Tibial nerve (tissue), 4 donors: Measurements from ENCODE around the gene CASTOR1. TPM values are rescaled to one million over a fixed set of nuclear protein-coding genes. Genes with fewer than 3 reads are reported as not detected.

Source experiments
- DNase-seq, 2 donors: peaks; one replicate each; pipeline ENCODE4 v3.0.0-alpha.2; 2019; ENCODE audit warnings: low spot score in 2 of 2
- H3K27ac ChIP-seq, 4 donors: fragments of 200-600 bp; sonication (generic) in 3 of 4; one replicate each; pipeline ENCODE4 v1.5.1; 2017 to 2019; ENCODE audit warnings: mild to moderate bottlenecking in 1 of 4
- H3K27me3 ChIP-seq, 2 donors: fragments of 200-600 bp; sonication (generic) in 1 of 2; one replicate each; pipeline versions ENCODE4 v1.5.1 to v1.6.0; 2017 to 2019
- H3K36me3 ChIP-seq, 3 donors: fragments of 200-600 bp; sonication (generic); one replicate each; pipeline ENCODE4 v1.5.1; 2018 to 2019
- H3K4me1 ChIP-seq, 4 donors: fragments of 200-600 bp; sonication (generic) in 3 of 4; one replicate each; pipeline ENCODE4 v1.5.1; 2017 to 2019
- H3K4me3 ChIP-seq, 4 donors: fragments of 200-600 bp; sonication (generic) in 3 of 4; one replicate each; pipeline ENCODE4 v1.5.1; 2017 to 2019; ENCODE audit warnings: mild to moderate bottlenecking in 1 of 4, moderate library complexity in 1 of 4
- H3K9me3 ChIP-seq, 4 donors: fragments of 200-600 bp; sonication (generic) in 3 of 4; one replicate each; pipeline ENCODE4 v1.5.1; 2017 to 2019
- EP300 ChIP-seq, 2 donors: sonication (generic); formaldehyde crosslinking; IDR thresholded peaks; one replicate each; pipeline ENCODE4 v1.6.1; 2017; ENCODE audit warnings: antibody characterized with exemption in 2 of 2, mild to moderate bottlenecking in 1 of 2
- POLR2A ChIP-seq, 2 donors: fragments of 450-650 bp; IDR thresholded peaks; one replicate each; pipeline ENCODE4 v1.6.1; 2017; ENCODE audit warnings: antibody characterized with exemption in 2 of 2, mild to moderate bottlenecking in 2 of 2, moderate library complexity in 2 of 2
- WGBS, 2 donors: methylation state at CpG; one replicate each; pipeline ENCODE4 v1.1.5; 2018; 5-methylcytosine and 5-hydroxymethylcytosine counted together
- total RNA-seq, 4 donors: library from RNA; depleted of rRNA; stranded (reverse); fragments of >200 nt; gene quantifications; one replicate each; pipeline ENCODE4 v1.1.0, GENCODE V29; 2016
- TF ChIP-seq, protein P1 (sequence below), 5 experiments: fragments of 200-600 bp in 3 of 5; fragments of 450-650 bp in 2 of 5; sonication (generic) in 3 of 5; IDR thresholded peaks; one replicate each; pipeline ENCODE4 v1.5.1; 2016 to 2019; ENCODE audit warnings: antibody characterized with exemption in 5 of 5, mild to moderate bottlenecking in 3 of 5, moderate library complexity in 2 of 5

The CASTOR1 gene
- total RNA-seq, 4 donors from 2014 or later = 38.7 to 57.9 (median 45.3) TPM

DNA sequence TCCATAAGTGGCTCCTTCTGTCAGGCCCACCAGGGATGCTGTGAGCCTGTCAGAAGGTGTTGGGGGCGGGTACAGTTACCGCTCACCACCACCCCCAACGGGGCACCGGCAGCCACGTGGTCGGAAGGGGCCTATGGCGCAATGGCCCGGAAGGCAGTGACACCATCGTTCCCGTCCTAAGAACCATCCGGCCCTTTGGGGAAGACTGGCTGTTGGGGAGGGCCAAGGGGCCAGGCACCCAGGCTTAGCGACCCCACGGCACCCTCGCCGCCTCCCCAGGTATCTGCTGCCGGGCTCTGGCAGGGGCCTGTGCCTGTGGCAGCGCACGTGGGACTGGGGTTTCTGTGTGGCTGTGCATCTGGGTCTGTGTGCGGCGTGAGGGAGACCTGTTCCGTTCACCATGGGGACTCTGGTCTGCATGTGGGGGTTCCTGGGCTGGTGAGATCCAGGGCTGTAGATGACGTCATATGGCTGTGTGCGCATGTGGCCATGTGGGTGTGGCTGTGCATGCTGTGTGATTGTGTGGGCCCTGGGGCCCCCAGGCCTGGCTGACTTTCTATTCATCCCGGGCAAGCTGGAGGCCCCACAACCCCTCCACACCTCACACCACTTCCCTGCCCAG, 23.4 kb downstream of the CASTOR1 start:
- peak in 1 of 2 donors; percentile 65 for TF ChIP-seq EP300 (IDR thresholded peaks at IDR 0.05)
- TF ChIP-seq POLR2A (IDR thresholded peaks at IDR 0.05) = peak in 1 of 2 donors; percentile 27
- TF ChIP-seq, protein P1, sequence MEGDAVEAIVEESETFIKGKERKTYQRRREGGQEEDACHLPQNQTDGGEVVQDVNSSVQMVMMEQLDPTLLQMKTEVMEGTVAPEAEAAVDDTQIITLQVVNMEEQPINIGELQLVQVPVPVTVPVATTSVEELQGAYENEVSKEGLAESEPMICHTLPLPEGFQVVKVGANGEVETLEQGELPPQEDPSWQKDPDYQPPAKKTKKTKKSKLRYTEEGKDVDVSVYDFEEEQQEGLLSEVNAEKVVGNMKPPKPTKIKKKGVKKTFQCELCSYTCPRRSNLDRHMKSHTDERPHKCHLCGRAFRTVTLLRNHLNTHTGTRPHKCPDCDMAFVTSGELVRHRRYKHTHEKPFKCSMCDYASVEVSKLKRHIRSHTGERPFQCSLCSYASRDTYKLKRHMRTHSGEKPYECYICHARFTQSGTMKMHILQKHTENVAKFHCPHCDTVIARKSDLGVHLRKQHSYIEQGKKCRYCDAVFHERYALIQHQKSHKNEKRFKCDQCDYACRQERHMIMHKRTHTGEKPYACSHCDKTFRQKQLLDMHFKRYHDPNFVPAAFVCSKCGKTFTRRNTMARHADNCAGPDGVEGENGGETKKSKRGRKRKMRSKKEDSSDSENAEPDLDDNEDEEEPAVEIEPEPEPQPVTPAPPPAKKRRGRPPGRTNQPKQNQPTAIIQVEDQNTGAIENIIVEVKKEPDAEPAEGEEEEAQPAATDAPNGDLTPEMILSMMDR (IDR thresholded peaks at IDR 0.05) = no peak
- DNase-seq = no peak
- Histone ChIP-seq H3K4me3 (peak overlapping the region in 3 of 4 donors; percentile 13 to 42 (median 34)), H3K4me1 (peaks cover 0 to 11% (median 5%) of the 10 kb centered on the region in 4 donors), H3K27me3 (no peaks in the 10 kb centered on the region), H3K36me3 (no peaks in the 10 kb centered on the region), H3K9me3 (no peaks in the 10 kb centered on the region), H3K27ac (peak overlapping the region in 3 of 4 donors; percentile 62 to 73 (median 70))
- WGBS, 2 donors = 65 to 69% methylated on average over 8 to 23 of the region's 24 CpGs

DNA sequence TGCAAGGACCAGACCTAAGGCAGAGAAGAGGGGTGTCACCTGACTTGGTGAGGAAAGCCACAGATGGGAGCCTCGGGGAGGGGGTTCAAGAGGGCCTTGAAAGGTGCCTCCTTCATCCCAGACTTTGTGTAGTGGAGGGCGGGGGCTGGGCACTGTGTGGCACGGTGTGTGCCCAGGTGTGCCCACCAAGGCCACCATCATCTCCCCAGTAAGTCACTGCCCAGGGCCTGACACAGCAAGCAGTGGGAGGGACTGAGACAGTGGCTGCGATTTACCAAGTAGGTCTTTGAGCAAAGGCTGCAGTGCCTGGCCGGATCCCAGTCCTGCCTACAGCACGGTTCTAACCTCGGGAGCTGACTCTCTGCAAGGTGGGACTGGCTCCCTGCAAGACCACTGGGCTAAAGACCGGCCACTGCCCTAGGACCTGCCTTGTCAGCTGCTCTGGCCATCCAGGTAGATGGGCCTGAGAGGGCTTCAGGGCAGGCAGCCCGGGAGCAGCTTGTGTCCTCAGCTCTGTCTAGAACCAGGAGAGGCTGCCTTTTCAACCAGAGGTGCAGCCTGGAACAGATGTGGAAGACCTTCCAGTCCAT, 24.1 kb downstream of the CASTOR1 start:
- Histone ChIP-seq H3K27me3 (no peaks in the 10 kb centered on the region), H3K27ac (peak overlapping the region in 1 of 4 donors; percentile 70), H3K9me3 (no peaks in the 10 kb centered on the region), H3K36me3 (no peaks in the 10 kb centered on the region), H3K4me3 (peak overlapping the region in 1 of 4 donors; percentile 42), H3K4me1 (peaks cover 0 to 11% (median 5%) of the 10 kb centered on the region in 4 donors)
- 91 to 94% methylated on average over 9 of the region's 9 CpGs for WGBS, 2 donors
- no peak for DNase-seq
- TF ChIP-seq EP300 (IDR thresholded peaks at IDR 0.05) (no peak), POLR2A (IDR thresholded peaks at IDR 0.05) (no peak)
- TF ChIP-seq, protein P1 (IDR thresholded peaks at IDR 0.05) = no peak

DNA sequence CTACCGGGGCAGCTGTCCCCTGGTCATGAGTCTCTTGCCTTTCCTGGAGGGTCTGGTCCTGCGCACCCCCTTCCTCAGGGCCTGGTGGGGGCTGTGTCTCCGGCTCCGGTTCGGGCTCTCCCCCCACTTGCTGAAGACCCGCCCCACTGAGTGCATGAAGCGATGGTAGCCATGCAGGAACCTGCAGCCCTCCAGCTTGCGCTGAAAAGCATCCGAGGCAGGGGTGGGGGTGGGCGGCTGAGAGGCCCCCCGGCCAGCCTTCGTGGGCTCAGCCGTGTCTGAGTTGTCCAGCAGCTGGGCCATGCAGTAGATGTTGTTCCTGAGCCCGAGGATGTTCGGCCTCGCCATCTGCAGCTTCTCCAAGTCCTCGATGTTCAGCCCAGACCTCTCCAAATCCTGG, 25.4 kb downstream of the CASTOR1 start:
- Histone ChIP-seq H3K27me3 (no peaks in the 10 kb centered on the region), H3K27ac (no peak overlapping the region), H3K4me1 (peaks cover 0 to 11% (median 5%) of the 10 kb centered on the region in 4 donors), H3K4me3 (no peak overlapping the region), H3K9me3 (no peaks in the 10 kb centered on the region), H3K36me3 (no peaks in the 10 kb centered on the region)
- TF ChIP-seq EP300 (IDR thresholded peaks at IDR 0.05) (no peak), POLR2A (IDR thresholded peaks at IDR 0.05) (no peak)
- TF ChIP-seq, protein P1 (IDR thresholded peaks at IDR 0.05) = no peak
- 86 to 87% methylated on average over 10 to 15 of the region's 17 CpGs for WGBS, 2 donors
- no peak for DNase-seq

DNA sequence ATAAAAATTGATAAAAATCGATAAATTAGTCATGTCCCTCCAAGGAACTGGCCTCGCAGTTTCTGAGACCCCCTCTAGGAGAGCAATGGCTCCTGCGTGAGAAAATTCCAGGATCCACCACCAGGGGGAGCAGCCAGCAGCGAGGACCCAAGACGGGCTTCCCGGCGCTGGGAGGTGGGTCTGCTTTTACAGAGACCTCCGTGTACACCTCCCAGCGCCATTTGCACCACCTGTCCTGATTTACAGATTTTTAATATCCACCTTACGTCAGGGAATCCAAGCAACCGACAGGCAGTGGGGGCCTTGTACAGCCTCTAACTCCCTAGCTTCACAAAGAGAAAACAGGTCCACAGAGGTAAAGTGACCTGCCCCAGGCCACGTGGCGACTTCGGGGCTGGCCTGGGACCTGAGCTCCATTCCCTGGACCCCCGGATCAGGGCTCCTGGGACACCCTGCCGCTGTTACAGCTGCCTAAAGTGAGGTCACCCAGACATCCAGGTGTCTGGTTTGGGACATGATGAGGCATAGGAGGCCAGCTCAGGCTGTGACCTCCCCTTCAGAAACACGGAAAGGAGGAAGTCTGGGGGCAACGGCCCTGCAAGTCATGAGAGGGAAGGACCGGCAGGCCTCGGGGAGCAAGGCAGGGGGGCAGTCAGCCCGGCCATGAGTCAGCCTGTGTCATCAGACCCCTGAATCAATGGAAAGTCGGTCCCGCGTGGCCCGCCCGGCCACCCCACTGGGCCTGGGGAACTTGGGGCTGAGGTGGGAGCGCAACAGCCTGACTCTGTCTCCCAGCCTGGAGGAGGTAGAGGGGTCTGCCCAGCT, 26.2 kb downstream of the CASTOR1 start:
- peak; percentile 69 to 83 for DNase-seq
- Histone ChIP-seq H3K9me3 (no peaks in the 10 kb centered on the region), H3K4me1 (peaks cover 0 to 11% (median 5%) of the 10 kb centered on the region in 4 donors), H3K36me3 (no peaks in the 10 kb centered on the region), H3K27ac (peak overlapping the region in 1 of 4 donors; percentile 40), H3K27me3 (no peaks in the 10 kb centered on the region), H3K4me3 (peak overlapping the region in 2 of 4 donors; percentile 7 to 35)
- TF ChIP-seq EP300 (IDR thresholded peaks at IDR 0.05) = peak in 1 of 2 donors; percentile 40
- TF ChIP-seq, protein P1 (IDR thresholded peaks at IDR 0.05) = peak; percentile 93 to 99 (median 98)
- TF ChIP-seq POLR2A (IDR thresholded peaks at IDR 0.05) = no peak
- 14 to 21% methylated on average over 22 to 27 of the region's 27 CpGs for WGBS, 2 donors
